ENCODE measurements around the gene ZNF664. TPM values are rescaled to one million over a fixed set of nuclear protein-coding genes. Genes with fewer than 3 reads are reported as not detected.

Gene ZNF664
- total and polyA plus RNA-seq, 4 donors = 31.7 to 118 (median 69.5) TPM

DNA sequence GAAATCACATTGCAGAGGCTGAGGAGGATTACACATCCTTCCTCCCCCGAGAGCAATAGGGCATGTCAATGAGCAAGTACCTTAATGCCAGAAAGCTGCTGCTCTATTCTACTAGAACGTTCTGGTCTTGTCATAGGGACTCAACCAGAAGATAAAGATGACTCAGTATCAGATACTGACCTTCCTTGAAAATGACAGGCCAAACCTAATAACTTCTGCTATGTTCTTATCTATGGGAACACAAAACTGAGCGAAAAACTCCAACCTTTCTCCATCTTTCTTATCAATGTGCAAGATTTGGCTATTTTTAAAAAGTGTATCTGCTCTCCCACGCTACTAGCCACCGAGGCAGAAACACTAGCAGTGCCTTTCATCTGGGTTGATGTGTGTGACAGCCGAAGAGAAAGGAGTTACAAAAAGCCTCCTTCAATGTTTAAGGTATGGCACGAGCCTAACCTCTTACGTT lies 5.9 kb upstream of the ZNF664 start:
- Histone ChIP-seq H3K27ac (ENCODE audit: low read depth in 1 of 2, low read length in 1 of 2) (peak overlapping the region in 1 of 2 donors; percentile 48), H3K4me3 (no peak overlapping the region), H3K9me3 (ENCODE audit: control insufficient read depth in 4 of 4, insufficient read depth in 3 of 4, low read length in 3 of 4) (no peaks in the 10 kb centered on the region), H3K9ac (ENCODE audit: insufficient read depth in 1 of 2, low read length in 2 of 2) (no peak overlapping the region), H3K36me3 (ENCODE audit: control insufficient read depth in 4 of 4, insufficient read depth in 4 of 4, low read length in 4 of 4) (peaks cover 0 to 3% (median 1%) of the 10 kb centered on the region in 4 donors), H3K4me1 (ENCODE audit: control insufficient read depth in 5 of 5, insufficient read depth in 5 of 5, low read length in 5 of 5) (peaks cover 0 to 8% (median 6%) of the 10 kb centered on the region in 5 donors), H3K27me3 (ENCODE audit: control insufficient read depth in 3 of 3, insufficient read depth in 3 of 3, low read length in 2 of 3) (no peaks in the 10 kb centered on the region)
- ATAC-seq (ENCODE audit: insufficient read depth, low FRiP score) = no peak
- 90 to 92% methylated on average over 8 of the region's 8 CpGs for WGBS, 2 donors
- TF ChIP-seq, protein P1, sequence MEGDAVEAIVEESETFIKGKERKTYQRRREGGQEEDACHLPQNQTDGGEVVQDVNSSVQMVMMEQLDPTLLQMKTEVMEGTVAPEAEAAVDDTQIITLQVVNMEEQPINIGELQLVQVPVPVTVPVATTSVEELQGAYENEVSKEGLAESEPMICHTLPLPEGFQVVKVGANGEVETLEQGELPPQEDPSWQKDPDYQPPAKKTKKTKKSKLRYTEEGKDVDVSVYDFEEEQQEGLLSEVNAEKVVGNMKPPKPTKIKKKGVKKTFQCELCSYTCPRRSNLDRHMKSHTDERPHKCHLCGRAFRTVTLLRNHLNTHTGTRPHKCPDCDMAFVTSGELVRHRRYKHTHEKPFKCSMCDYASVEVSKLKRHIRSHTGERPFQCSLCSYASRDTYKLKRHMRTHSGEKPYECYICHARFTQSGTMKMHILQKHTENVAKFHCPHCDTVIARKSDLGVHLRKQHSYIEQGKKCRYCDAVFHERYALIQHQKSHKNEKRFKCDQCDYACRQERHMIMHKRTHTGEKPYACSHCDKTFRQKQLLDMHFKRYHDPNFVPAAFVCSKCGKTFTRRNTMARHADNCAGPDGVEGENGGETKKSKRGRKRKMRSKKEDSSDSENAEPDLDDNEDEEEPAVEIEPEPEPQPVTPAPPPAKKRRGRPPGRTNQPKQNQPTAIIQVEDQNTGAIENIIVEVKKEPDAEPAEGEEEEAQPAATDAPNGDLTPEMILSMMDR (IDR thresholded peaks at IDR 0.05; ENCODE audit: control extremely low read depth, extremely low read depth) = no peak
- DNase-seq = no peak

DNA sequence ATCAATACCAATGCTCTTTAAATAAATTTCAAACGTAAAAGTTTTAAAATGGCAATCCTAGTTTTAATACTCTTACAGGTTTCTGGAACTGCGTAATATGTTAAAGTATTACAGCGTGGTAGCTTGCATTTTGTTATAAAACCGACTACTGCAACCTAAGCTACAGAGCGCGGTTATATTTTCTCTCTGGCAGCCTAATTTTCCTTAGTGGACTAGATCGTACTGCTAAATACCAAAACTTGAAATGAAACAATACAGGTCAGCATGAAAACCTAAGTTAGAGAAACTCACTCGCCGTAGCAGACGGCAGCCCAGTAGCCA lies 1.6 kb upstream of the ZNF664 start:
- no peaks in the 10 kb centered on the region for H3K9me3 ChIP-seq (ENCODE audit: control insufficient read depth in 4 of 4, insufficient read depth in 3 of 4, low read length in 3 of 4)
- no peaks in the 10 kb centered on the region for H3K27me3 ChIP-seq (ENCODE audit: control insufficient read depth in 3 of 3, insufficient read depth in 3 of 3, low read length in 2 of 3)
- TF ChIP-seq, protein P1 (IDR thresholded peaks at IDR 0.05; ENCODE audit: control extremely low read depth, extremely low read depth) = no peak
- H3K27ac ChIP-seq (ENCODE audit: low read depth in 1 of 2, low read length in 1 of 2) = peak overlapping the region; percentile 83 to 97
- H3K4me3 ChIP-seq = peak overlapping the region; percentile 54
- ATAC-seq (ENCODE audit: insufficient read depth, low FRiP score) (no peak), DNase-seq (no peak)
- peaks cover 0 to 9% (median 1%) of the 10 kb centered on the region in 4 donors for H3K36me3 ChIP-seq (ENCODE audit: control insufficient read depth in 4 of 4, insufficient read depth in 4 of 4, low read length in 4 of 4)
- peaks cover 2 to 17% (median 6%) of the 10 kb centered on the region in 5 donors for H3K4me1 ChIP-seq (ENCODE audit: control insufficient read depth in 5 of 5, insufficient read depth in 5 of 5, low read length in 5 of 5)
- WGBS, 2 donors = 32 to 37% methylated on average over 10 of the region's 10 CpGs
- H3K9ac ChIP-seq (ENCODE audit: insufficient read depth in 1 of 2, low read length in 2 of 2) = peak overlapping the region; percentile 32 to 80

DNA sequence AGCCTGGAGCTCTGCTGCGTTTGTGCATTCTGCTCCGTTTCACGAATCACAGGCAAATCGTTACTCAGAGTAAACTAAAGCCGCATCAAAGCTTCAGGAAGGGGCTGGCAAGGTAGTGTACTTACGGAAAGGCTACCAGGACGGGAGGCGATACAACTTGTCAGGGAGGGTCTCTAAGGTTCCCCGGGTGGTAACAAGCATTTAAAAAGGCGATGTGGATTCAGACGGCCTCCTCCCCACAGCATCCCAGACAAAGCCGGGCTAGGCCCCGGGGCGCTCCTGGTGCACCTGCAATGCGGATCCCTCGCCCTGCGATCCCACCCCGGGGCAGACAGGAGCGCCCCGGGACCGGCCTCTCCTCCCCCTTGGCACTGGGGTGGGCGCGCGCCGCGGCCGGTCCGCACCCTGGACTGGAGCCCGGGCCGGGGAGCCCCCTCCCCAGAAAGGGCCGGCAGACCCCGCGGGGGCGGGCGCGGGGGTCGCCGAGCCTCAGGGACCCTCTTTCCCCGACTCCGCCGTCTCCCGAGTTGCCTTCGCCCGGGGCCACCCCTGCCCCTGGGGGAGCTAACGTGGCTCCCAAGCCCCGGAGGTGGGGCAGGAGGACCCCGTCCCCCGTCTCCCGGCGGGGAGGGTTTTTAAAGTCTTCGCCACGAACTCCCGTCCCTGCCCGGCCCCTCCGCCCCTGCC lies 1.1 kb upstream of the ZNF664 start:
- DNase-seq = peak; percentile 25 to 60 (median 45)
- Histone ChIP-seq H3K36me3 (ENCODE audit: control insufficient read depth in 4 of 4, insufficient read depth in 4 of 4, low read length in 4 of 4) (peaks cover 0 to 11% (median 2%) of the 10 kb centered on the region in 4 donors), H3K4me3 (peak overlapping the region; percentile 54), H3K27me3 (ENCODE audit: control insufficient read depth in 3 of 3, insufficient read depth in 3 of 3, low read length in 2 of 3) (no peaks in the 10 kb centered on the region), H3K4me1 (ENCODE audit: control insufficient read depth in 5 of 5, insufficient read depth in 5 of 5, low read length in 5 of 5) (peaks cover 2 to 17% (median 6%) of the 10 kb centered on the region in 5 donors), H3K27ac (ENCODE audit: low read depth in 1 of 2, low read length in 1 of 2) (peak overlapping the region; percentile 83 to 97), H3K9me3 (ENCODE audit: control insufficient read depth in 4 of 4, insufficient read depth in 3 of 4, low read length in 3 of 4) (no peaks in the 10 kb centered on the region), H3K9ac (ENCODE audit: insufficient read depth in 1 of 2, low read length in 2 of 2) (peak overlapping the region; percentile 32 to 80)
- 0 to 1% methylated on average over 41 to 55 of the region's 55 CpGs for WGBS, 2 donors
- ATAC-seq (ENCODE audit: insufficient read depth, low FRiP score) = no peak
- TF ChIP-seq, protein P1 (IDR thresholded peaks at IDR 0.05; ENCODE audit: control extremely low read depth, extremely low read depth) = no peak
